Small intestine (tissue), 7 donors: ENCODE results near the gene CBFA2T3. TPM values are rescaled to one million over a fixed set of nuclear protein-coding genes. Genes with fewer than 3 reads are reported as not detected.

ENCODE experiments used
- DNase-seq, 2 donors: peaks; one replicate each; pipeline versions ENCODE4 v3.0.0 to v3.0.0-alpha.2; 2013
- FAIRE-seq: peaks from 2 replicates; lab custom pipeline; 2012; peaks lifted over from hg19 to GRCh38; lab: Jason Lieb, UNC
- H3K27ac ChIP-seq, 3 donors: one replicate each; pipeline ENCODE4 v1.5.1; 2013; ENCODE audit warnings: low read length in 2 of 3, mild to moderate bottlenecking in 2 of 3, control low read depth in 1 of 3, inconsistent platforms in 1 of 3, low read depth in 1 of 3, moderate library complexity in 1 of 3
- H3K27me3 ChIP-seq, 3 donors: one replicate each; pipeline ENCODE4 v1.6.1; 2013; ENCODE audit warnings: low read length in 3 of 3, inconsistent platforms in 1 of 3; ENCODE audit not compliant: control insufficient read depth in 3 of 3, insufficient read depth in 3 of 3
- H3K36me3 ChIP-seq, 3 donors: one replicate each; pipeline ENCODE4 v1.6.1; 2013; ENCODE audit warnings: low read length in 3 of 3, inconsistent platforms in 1 of 3, low read depth in 1 of 3, mild to moderate bottlenecking in 1 of 3, moderate library complexity in 1 of 3; ENCODE audit not compliant: control insufficient read depth in 3 of 3, insufficient read depth in 2 of 3
- H3K4me1 ChIP-seq, 3 donors: one replicate each; pipeline ENCODE4 v1.6.1; 2013; ENCODE audit warnings: low read length in 2 of 3, inconsistent platforms in 1 of 3, low read depth in 1 of 3, mild to moderate bottlenecking in 1 of 3, moderate library complexity in 1 of 3; ENCODE audit not compliant: control insufficient read depth in 3 of 3, insufficient read depth in 2 of 3
- H3K4me3 ChIP-seq, 3 donors: one replicate each; pipeline ENCODE4 v1.5.1; 2013; ENCODE audit warnings: low read length in 3 of 3, control low read depth in 1 of 3, inconsistent platforms in 1 of 3, low read depth in 1 of 3, mild to moderate bottlenecking in 1 of 3, moderate library complexity in 1 of 3
- H3K9me3 ChIP-seq, 2 donors: one replicate each; pipeline ENCODE4 v1.6.1; 2013; ENCODE audit warnings: low read depth in 1 of 2, low read length in 1 of 2; ENCODE audit not compliant: control insufficient read depth in 2 of 2, insufficient read depth in 1 of 2
- WGBS, 3 donors: extraction: QIAGEN DNeasy Blood & Tissue Kit; methylation state at CpG; one replicate each; pipeline ENCODE4 v1.1.7; 2013; 5-methylcytosine and 5-hydroxymethylcytosine counted together
- polyA plus RNA-seq, 4 donors: library from polyadenylated mRNA; stranded (reverse) in 3 of 4; unstranded in 1 of 4; fragments of 200-250 nt in 3 of 4; fragments of 120-200 nt in 1 of 4; gene quantifications; one replicate each; pipeline versions ENCODE4 v1.2.1 to v1.2.3, GENCODE V29; 2013
- donor health status: healthy with polysubstance abuse.
- donor health status: control.
- donor health status: control.
- donor health status: Bipolar disorder and iron deficiency.
- donor health status: healthy.

CBFA2T3 gene
- polyA plus RNA-seq, 4 donors: 1.4 to 8.4 (median 4.1) TPM

GRCh38 chr16:88957433-88957767 is 19.6 kb downstream of the CBFA2T3 start:
- no peak for FAIRE-seq
- WGBS, 3 donors: 77 to 83% (median 77%) methylated on average over 9 of the region's 9 CpGs
- no peak for DNase-seq
- Histone ChIP-seq H3K27me3 (no peaks in the 10 kb centered on the region), H3K9me3 (peaks cover 0 to 3% of the 10 kb centered on the region in 2 donors), H3K27ac (no peak overlapping the region), H3K4me3 (no peak overlapping the region), H3K36me3 (no peaks in the 10 kb centered on the region), H3K4me1 (no peaks in the 10 kb centered on the region)

- no peak for FAIRE-seq
- no peak for DNase-seq
- no peaks in the 10 kb centered on the region for H3K36me3 ChIP-seq
- peaks cover 0 to 3% of the 10 kb centered on the region in 2 donors for H3K9me3 ChIP-seq
- H3K4me3 ChIP-seq: no peak overlapping the region
- no peaks in the 10 kb centered on the region for H3K27me3 ChIP-seq
- H3K27ac ChIP-seq: no peak overlapping the region
- WGBS, 3 donors: 70 to 81% (median 74%) methylated on average over 33 of the region's 33 CpGs
- H3K4me1 ChIP-seq: no peaks in the 10 kb centered on the region
Observed at GRCh38 chr16:88956546-88957432, 20.2 kb downstream of the CBFA2T3 start.

- H3K27ac ChIP-seq: no peak overlapping the region
- no peaks in the 10 kb centered on the region for H3K36me3 ChIP-seq
- H3K27me3 ChIP-seq: no peaks in the 10 kb centered on the region
- FAIRE-seq (no peak), DNase-seq (no peak)
- 84 to 91% (median 91%) methylated on average over 14 of the region's 14 CpGs for WGBS, 3 donors
- H3K9me3 ChIP-seq: peaks cover 0 to 3% of the 10 kb centered on the region in 2 donors
- H3K4me1 ChIP-seq: no peaks in the 10 kb centered on the region
- H3K4me3 ChIP-seq: no peak overlapping the region
Observed at GRCh38 chr16:88955906-88956305, 21.1 kb downstream of the CBFA2T3 start.

GRCh38 chr16:88953003-88953690 is 23.9 kb downstream of the CBFA2T3 start:
- peaks cover 0 to 2% (median 0%) of the 10 kb centered on the region in 3 donors for H3K27me3 ChIP-seq
- no peak for FAIRE-seq
- no peak overlapping the region for H3K4me3 ChIP-seq
- H3K4me1 ChIP-seq: no peaks in the 10 kb centered on the region
- no peaks in the 10 kb centered on the region for H3K36me3 ChIP-seq
- WGBS, 3 donors: 62 to 74% (median 74%) methylated on average over 28 of the region's 28 CpGs
- no peak for DNase-seq
- no peaks in the 10 kb centered on the region for H3K9me3 ChIP-seq
- H3K27ac ChIP-seq: no peak overlapping the region

- Histone ChIP-seq H3K4me3 (no peak overlapping the region), H3K4me1 (no peaks in the 10 kb centered on the region), H3K27me3 (peaks cover 0 to 4% (median 0%) of the 10 kb centered on the region in 3 donors), H3K36me3 (no peaks in the 10 kb centered on the region), H3K9me3 (no peaks in the 10 kb centered on the region), H3K27ac (no peak overlapping the region)
- DNase-seq (no peak), FAIRE-seq (no peak)
- WGBS, 3 donors: 56 to 78% (median 68%) methylated on average over 10 to 11 of the region's 11 CpGs
Observed at GRCh38 chr16:88951989-88952388, 25.0 kb downstream of the CBFA2T3 start.

GRCh38 chr16:88951501-88951900 is 25.5 kb downstream of the CBFA2T3 start:
- WGBS, 3 donors: 85 to 91% (median 88%) methylated on average over 15 of the region's 15 CpGs
- no peaks in the 10 kb centered on the region for H3K4me1 ChIP-seq
- FAIRE-seq (no peak), DNase-seq (no peak)
- peaks cover 0 to 4% (median 0%) of the 10 kb centered on the region in 3 donors for H3K27me3 ChIP-seq
- no peaks in the 10 kb centered on the region for H3K36me3 ChIP-seq
- H3K4me3 ChIP-seq: no peak overlapping the region
- H3K9me3 ChIP-seq: no peaks in the 10 kb centered on the region
- H3K27ac ChIP-seq: no peak overlapping the region

- H3K4me3 ChIP-seq: no peak overlapping the region
- no peaks in the 10 kb centered on the region for H3K9me3 ChIP-seq
- 64 to 79% (median 67%) methylated on average over 17 of the region's 17 CpGs for WGBS, 3 donors
- DNase-seq (no peak), FAIRE-seq (no peak)
- peaks cover 0 to 12% (median 0%) of the 10 kb centered on the region in 3 donors for H3K27me3 ChIP-seq
- H3K36me3 ChIP-seq: no peaks in the 10 kb centered on the region
- no peaks in the 10 kb centered on the region for H3K4me1 ChIP-seq
- H3K27ac ChIP-seq: no peak overlapping the region
Observed at GRCh38 chr16:88948781-88949490, 28.1 kb downstream of the CBFA2T3 start.

GRCh38 chr16:88945473-88945872 is 31.5 kb downstream of the CBFA2T3 start:
- Histone ChIP-seq H3K4me1 (no peaks in the 10 kb centered on the region), H3K27me3 (peaks cover under 1 to 32% (median 12%) of the 10 kb centered on the region in 3 donors), H3K27ac (no peak overlapping the region), H3K4me3 (no peak overlapping the region), H3K36me3 (no peaks in the 10 kb centered on the region), H3K9me3 (no peaks in the 10 kb centered on the region)
- FAIRE-seq: no peak
- DNase-seq: no peak
- WGBS, 3 donors: 66 to 75% (median 67%) methylated on average over 10 of the region's 10 CpGs
